Lower leg skin (tissue), 4 donors: ENCODE results near the gene MVD. TPM values are rescaled to one million over a fixed set of nuclear protein-coding genes. Genes with fewer than 3 reads are reported as not detected.

Experiments
- DNase-seq, 2 donors: peaks; one replicate each; pipeline ENCODE4 v3.0.0-alpha.2; 2019; ENCODE audit warnings: low spot score in 2 of 2
- H3K4me3 ChIP-seq: fragments of 200-600 bp; sonication (generic); 2 replicates; pipeline ENCODE4 v1.5.1; 2017; ENCODE audit warnings: mild to moderate bottlenecking, low read depth; ENCODE audit not compliant: poor library complexity, severe bottlenecking
- POLR2A ChIP-seq, 2 donors: fragments of 450-650 bp; IDR thresholded peaks; one replicate each; pipeline ENCODE4 v1.6.1; 2016 to 2017; ENCODE audit warnings: antibody characterized with exemption in 2 of 2, mild to moderate bottlenecking in 1 of 2, moderate library complexity in 1 of 2
- WGBS, 2 donors: methylation state at CpG; one replicate each; pipeline ENCODE4 v1.1.5; 2018; 5-methylcytosine and 5-hydroxymethylcytosine counted together
- intact Hi-C: fragments of 100-400 bp; cut with DNase I; formaldehyde crosslinking; loops from one replicate; pipeline ENCODE4 v1.15.0; 2023; ENCODE audit warnings: low total_unique reads
- total RNA-seq, 4 donors: library from RNA; depleted of rRNA; stranded (reverse); fragments of >200 nt; gene quantifications; one replicate each; pipeline ENCODE4 v1.1.0, GENCODE V29; 2016
- TF ChIP-seq, protein P1 (sequence below), 3 donors: fragments of 450-650 bp; IDR thresholded peaks; one replicate each; pipeline ENCODE4 v1.5.1; 2016; ENCODE audit warnings: antibody characterized with exemption in 3 of 3, mild to moderate bottlenecking in 3 of 3, moderate library complexity in 2 of 3

Gene MVD
- total RNA-seq, 4 donors from 2014 or later: 40.2 to 93.5 (median 67.1) TPM

GRCh38 chr16:88631384-88631783 lies 31.5 kb downstream of the MVD start:
- TF ChIP-seq, protein P1, sequence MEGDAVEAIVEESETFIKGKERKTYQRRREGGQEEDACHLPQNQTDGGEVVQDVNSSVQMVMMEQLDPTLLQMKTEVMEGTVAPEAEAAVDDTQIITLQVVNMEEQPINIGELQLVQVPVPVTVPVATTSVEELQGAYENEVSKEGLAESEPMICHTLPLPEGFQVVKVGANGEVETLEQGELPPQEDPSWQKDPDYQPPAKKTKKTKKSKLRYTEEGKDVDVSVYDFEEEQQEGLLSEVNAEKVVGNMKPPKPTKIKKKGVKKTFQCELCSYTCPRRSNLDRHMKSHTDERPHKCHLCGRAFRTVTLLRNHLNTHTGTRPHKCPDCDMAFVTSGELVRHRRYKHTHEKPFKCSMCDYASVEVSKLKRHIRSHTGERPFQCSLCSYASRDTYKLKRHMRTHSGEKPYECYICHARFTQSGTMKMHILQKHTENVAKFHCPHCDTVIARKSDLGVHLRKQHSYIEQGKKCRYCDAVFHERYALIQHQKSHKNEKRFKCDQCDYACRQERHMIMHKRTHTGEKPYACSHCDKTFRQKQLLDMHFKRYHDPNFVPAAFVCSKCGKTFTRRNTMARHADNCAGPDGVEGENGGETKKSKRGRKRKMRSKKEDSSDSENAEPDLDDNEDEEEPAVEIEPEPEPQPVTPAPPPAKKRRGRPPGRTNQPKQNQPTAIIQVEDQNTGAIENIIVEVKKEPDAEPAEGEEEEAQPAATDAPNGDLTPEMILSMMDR (IDR thresholded peaks at IDR 0.05): no peak
- TF ChIP-seq POLR2A (IDR thresholded peaks at IDR 0.05): no peak
- no peak overlapping the region for H3K4me3 ChIP-seq
- 74 to 76% methylated on average over 16 of the region's 16 CpGs for WGBS, 2 donors
- intact Hi-C loops: no loop called here
- DNase-seq: no peak

DNA sequence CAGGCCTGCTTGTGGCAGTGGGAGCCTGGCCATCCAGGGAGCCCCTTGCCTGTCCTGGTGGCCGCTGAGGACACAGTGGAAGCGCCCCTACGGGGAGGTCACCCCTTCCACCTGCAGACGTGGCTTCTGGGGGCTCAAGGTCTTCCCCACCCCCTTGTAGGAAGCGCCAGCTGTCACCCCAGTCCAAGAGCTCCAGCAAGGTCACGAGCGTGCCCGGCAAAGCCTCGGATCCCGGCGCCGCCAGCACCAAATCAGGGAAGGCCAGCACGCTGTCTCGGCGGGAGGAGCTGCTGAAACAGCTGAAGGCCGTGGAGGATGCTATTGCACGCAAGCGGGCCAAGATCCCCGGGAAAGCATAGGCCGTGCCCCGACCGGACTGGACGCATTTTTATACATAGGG lies 31.9 kb downstream of the MVD start:
- 93 to 98% methylated on average over 19 to 23 of the region's 23 CpGs for WGBS, 2 donors
- intact Hi-C loops: no loop called here
- TF ChIP-seq, protein P1 (IDR thresholded peaks at IDR 0.05): no peak
- no peak for TF ChIP-seq POLR2A (IDR thresholded peaks at IDR 0.05)
- no peak overlapping the region for H3K4me3 ChIP-seq
- DNase-seq: no peak

DNA sequence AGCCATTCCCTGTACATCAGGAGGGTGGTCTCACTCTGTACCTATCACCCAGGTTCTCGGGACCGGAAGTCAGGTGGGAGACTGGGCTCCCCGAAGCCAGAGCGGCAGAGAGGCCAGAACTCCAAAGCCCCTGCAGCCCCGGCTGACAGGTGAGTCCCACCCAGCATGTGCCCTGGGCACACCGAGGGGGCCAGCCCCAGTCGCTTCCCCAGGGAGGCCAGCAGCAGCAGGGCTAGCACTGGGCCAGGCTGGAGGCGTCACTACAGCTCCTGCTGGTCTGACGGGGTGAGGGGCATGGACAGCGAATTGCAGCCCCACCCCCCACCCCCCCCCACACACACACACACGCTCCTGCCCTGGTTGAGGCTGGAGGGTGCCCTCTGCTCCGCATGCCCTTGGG lies 32.5 kb downstream of the MVD start:
- DNase-seq: no peak
- intact Hi-C loops: no loop called here
- 86 to 96% methylated on average over 11 to 12 of the region's 12 CpGs for WGBS, 2 donors
- no peak for TF ChIP-seq POLR2A (IDR thresholded peaks at IDR 0.05)
- TF ChIP-seq, protein P1 (IDR thresholded peaks at IDR 0.05): no peak
- no peak overlapping the region for H3K4me3 ChIP-seq

GRCh38 chr16:88629835-88630234 lies 33.1 kb downstream of the MVD start:
- H3K4me3 ChIP-seq: no peak overlapping the region
- TF ChIP-seq, protein P1 (IDR thresholded peaks at IDR 0.05): no peak
- no peak for TF ChIP-seq POLR2A (IDR thresholded peaks at IDR 0.05)
- intact Hi-C loops: no loop called here
- DNase-seq: no peak
- 84 to 86% methylated on average over 9 of the region's 9 CpGs for WGBS, 2 donors

- WGBS, 2 donors: 61 to 69% methylated on average over 12 of the region's 12 CpGs
- TF ChIP-seq POLR2A (IDR thresholded peaks at IDR 0.05): no peak
- TF ChIP-seq, protein P1 (IDR thresholded peaks at IDR 0.05): no peak
- intact Hi-C loops: no loop called here
- no peak for DNase-seq
- no peak overlapping the region for H3K4me3 ChIP-seq
Observed at GRCh38 chr16:88628512-88628974, 34.3 kb downstream of the MVD start.
